HG03460 (cell line): Measurements from ENCODE around the gene TXNDC16.

Experiments used
- ATAC-seq: cut with Tn5 transposase; IDR thresholded peaks from one replicate; pipeline ENCODE4 v1.9.1; 2021; ENCODE audit not compliant: unreplicated experiment

TXNDC16 gene

DNA sequence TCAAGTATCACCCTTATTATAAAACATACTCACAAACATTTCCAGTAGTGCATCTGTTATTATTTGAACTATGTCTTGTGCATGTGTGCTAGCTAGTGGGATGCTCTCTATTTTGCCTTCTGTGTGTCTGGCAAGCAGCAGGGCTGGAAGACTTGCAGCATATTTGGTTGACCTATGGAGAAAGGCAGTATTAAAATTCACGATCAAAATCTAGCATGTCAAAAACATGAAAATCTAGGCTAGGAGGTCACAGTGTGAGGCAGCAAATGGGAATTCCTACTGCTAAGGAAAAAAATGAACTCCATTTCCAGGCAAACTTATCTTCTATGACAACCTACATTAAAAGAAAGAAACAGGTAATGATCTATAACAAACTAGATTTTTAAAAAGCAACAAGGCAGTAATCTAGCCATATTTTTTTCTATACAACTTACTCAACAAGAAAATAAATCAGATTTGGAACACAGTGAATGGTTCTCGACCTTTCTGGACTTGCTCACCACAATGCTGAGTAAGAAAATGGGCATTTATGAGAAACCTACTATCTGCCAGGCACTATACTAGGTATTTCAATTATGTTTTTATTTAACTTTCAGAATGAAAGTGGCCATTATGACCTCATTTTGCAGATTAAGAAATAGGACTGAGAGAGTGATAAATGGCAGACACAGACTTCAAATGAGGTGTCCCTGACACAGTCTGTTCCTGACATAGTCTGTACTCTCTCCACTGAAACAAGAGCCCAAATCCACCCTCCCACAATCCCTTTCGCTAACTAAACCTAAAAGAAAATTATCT, 96.8 kb downstream of the TXNDC16 start:
- ATAC-seq: no peak

GRCh38 chr14:52447236-52447635, 105.1 kb downstream of the TXNDC16 start:
- no peak for ATAC-seq

GRCh38 chr14:52446355-52446754, 106.0 kb downstream of the TXNDC16 start:
- no peak for ATAC-seq

- ATAC-seq: no peak
Measured at GRCh38 chr14:52443506-52443905, 108.8 kb downstream of the TXNDC16 start.

GRCh38 chr14:52442602-52443001, 109.7 kb downstream of the TXNDC16 start:
- ATAC-seq: no peak

DNA sequence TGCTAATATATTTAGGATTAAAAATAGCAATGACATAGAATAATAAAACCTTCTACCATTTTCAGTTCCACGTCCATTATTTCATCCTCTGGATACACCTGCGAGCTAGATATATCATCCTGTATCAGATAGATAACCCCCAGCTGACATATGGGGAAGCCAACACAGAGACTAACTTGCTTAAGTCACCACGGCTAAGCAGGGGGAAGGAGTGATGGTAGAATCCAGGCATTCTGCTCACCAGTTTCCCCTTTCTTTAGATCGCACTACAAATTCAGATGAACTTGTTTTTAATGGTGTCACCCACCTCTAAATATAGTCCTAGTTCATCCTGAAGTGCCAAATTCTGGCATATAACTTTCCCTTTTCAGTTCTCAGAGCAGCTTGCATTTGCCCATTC, 110.1 kb downstream of the TXNDC16 start:
- ATAC-seq: no peak

DNA sequence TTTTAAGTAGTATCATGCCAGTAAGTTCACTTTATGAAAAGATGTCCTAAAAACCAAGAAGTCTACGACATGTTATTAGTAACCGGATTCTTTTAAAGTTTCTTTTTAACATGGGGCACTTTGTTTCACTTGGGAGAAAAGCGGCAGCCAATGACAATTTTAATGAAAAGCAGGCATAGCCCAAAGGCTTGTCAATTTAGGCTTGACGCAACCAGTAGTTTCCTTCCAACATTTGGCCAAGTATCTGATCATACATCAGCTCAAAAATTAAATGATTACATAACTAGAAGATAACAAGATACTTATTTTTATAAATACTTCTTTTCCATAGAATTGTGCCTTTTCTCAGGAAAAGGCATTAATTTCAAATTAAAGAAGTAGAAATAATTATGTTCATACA, 112.8 kb downstream of the TXNDC16 start:
- no peak for ATAC-seq

DNA sequence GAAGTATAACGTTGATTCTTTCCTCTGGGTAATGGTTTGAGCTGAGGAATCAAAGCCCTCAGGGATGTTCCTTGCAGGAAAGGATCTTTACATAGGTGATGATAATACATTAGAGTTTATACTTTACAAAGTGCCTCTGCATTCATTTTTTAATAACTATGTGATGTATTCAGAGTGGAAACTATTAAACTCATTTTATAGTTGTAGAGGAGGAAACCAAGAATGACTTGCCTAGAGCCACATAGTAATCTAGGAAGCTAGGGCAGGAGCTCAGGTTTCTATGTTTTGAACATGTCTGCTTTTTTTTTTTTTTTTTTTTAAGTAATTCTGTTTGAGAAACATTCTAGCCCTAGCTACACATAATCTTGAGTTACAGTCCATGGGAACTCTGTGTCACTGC, 117.3 kb downstream of the TXNDC16 start:
- no peak for ATAC-seq

- ATAC-seq: no peak
Measured at GRCh38 chr14:52430474-52430873, 121.8 kb downstream of the TXNDC16 start.

DNA sequence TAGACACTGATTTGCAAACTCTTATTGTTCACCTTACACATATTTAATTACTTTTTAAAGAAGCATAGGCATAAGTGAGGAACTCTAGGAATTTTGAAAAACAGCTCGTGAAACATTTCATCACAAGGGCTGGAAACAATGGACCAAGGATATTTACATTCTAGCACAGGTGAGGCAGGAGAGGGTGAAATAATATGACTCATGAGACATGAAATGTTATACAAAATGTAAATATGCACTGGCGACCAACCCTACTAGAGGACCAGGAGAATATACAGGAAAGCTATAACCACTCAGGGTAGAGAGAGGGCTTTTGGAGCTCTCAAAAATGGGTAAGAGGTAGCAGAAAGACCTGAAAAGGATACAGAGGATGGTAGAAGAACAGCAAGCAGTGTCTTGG, 122.9 kb downstream of the TXNDC16 start:
- no peak for ATAC-seq

DNA sequence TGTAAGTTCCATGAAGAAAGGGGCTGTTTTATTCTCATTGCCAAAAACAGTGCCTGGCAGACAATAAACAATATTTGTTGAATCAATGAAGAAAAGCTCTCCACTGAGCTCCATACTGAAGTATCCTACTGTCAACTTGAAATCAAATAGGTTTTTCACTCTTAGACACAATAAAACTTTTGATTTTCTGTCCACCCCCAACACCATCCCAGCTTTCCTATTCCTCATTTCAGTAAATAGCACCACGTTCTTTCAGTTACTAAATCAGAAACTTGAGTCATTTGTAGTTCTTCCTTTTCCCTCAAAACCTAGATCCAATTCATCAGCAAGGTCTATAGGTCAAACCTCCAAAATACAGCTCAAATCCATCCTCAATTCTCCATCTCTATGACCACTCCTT, 124.8 kb downstream of the TXNDC16 start:
- ATAC-seq: no peak

DNA sequence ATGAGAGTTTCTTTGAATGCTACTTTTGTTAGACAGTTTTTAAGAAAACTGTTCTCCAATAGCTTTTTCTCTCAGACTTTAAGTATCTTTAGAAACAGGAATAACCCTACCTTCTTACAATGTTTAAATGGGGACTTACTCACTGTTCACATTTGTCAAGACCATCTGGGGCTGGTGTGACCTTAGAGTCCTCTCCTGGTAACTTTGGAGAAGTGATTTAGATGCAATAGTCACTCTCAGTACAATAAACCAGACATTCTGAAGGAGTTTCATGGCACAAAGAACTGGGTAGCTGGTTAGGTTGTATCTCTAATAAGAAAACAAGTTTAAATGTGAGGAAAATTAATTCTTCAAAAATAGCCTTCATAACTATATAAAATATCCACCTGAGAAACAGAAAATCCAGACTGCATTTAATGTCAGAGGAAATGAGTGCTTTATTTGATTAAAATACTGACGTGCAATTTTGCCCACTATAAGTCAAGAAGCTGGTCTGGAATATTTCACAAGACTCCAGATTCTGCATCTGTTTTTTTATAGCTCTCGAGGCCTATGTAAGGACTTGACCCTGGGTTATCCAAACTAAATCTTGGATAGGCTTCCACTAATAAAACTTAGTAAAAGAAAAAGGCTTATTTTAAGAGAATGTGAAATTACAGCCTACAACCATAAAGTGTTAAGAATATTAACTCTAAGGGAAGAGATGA, 129.5 kb downstream of the TXNDC16 start:
- ATAC-seq: no peak

DNA sequence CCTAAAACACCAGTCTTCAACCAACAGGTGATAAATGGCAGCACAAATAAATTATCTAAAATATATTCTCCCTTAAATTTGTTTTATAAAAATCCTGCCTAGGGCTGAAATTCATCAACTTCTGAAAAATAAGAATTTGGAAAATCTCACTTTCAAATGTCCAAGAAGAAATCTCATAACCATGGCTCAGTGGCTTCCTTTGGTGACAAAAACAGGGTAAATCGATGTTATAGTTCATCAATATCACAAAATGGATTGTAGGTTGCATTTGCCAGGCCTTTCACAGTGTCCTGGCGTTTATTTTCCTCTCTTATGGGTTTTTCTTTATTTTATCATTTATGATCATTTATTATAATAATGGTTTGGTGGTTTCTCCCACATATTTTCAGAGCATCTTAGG, 135.2 kb downstream of the TXNDC16 start:
- ATAC-seq: no peak

GRCh38 chr14:52413729-52414408, 138.4 kb downstream of the TXNDC16 start:
- no peak for ATAC-seq

DNA sequence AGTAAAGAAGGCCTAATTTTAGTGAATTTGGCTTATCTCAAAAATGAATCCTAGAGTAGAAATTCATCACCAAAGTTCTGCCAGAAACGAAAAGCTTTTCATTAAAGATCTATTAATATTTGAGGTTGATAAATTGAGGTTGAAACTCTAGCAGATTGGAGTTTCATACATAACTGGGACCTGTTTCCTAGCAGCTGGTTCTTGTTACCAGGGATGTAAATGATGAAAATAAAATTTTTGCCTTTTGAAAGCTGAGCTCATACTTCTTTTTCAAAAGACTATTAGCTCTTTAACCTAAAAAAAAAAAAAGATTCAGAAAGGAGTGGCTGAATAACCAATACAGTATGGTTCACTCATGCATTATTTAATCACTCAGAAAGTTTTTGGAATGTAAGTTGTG, 139.9 kb downstream of the TXNDC16 start:
- no peak for ATAC-seq

GRCh38 chr14:52405314-52405713, 147.0 kb downstream of the TXNDC16 start:
- ATAC-seq: no peak

- ATAC-seq: peak; percentile 77
Measured at GRCh38 chr14:52402812-52403526, 149.3 kb downstream of the TXNDC16 start.

DNA sequence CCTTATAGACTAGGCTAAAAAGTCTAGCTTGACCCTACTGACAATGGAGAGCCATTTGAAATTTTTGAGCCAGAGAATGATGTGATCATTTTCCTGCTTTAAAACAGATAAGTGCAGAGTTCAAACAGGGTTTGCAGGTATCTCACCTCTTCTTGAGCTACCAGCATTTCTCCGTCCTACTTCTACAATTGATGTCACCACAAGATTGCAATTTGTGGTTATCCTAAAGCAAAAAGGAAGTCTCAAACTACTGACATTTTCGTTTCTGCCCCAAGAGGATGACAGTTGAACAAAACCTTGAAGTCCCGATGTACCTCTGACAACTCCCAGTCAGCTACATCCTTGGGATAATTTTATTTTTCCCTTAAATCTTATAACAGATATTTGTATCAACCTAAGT, 151.5 kb downstream of the TXNDC16 start:
- ATAC-seq: peak; percentile 64

- ATAC-seq: no peak
Measured at GRCh38 chr14:52399921-52400595, 152.2 kb downstream of the TXNDC16 start.

GRCh38 chr14:52399104-52399503, 153.2 kb downstream of the TXNDC16 start:
- no peak for ATAC-seq

GRCh38 chr14:52397844-52398243, 154.5 kb downstream of the TXNDC16 start:
- no peak for ATAC-seq
